ENCODE results near the gene GPR42. TPM values are rescaled to one million over a fixed set of nuclear protein-coding genes. Genes with fewer than 3 reads are reported as not detected.

GPR42 gene
- total RNA-seq, 1 experiment from 2014 or later, result not detected

GRCh38 chr19:35410487-35410886 lies 39.6 kb downstream of the GPR42 start:
- POLR2A ChIA-PET, result no interaction called here
- H2AFZ ChIP-seq (ENCODE audit: low read depth, low read length, poor library complexity, severe bottlenecking), result no peak overlapping the region
- H3K4me1 ChIP-seq (ENCODE audit: control insufficient read depth in 1 of 2, insufficient read depth in 2 of 2, low read length in 2 of 2), result no peaks in the 10 kb centered on the region
- RAD21 ChIA-PET (ENCODE audit: low non-redundant PET in 1 of 2, low total read pairs in 2 of 2, uncharacterized antibody in 2 of 2, unreplicated experiment in 2 of 2), result no interaction called here
- H3K9me3 ChIP-seq (ENCODE audit: control insufficient read depth in 1 of 2, insufficient read depth in 1 of 2, low read depth in 1 of 2, low read length in 2 of 2), result no peaks in the 10 kb centered on the region
- no TSS peak for BruUV-seq (replicated peaks)
- TF ChIP-seq ELF1 (IDR thresholded peaks at IDR 0.05; ENCODE audit: borderline replicate concordance, low read depth), result no peak
- TF ChIP-seq EGR1 (IDR thresholded peaks at IDR 0.05; ENCODE audit: low read depth), result no peak
- no peak for TF ChIP-seq CBX3 (IDR thresholded peaks at IDR 0.05; ENCODE audit: low read depth)
- no peak for TF ChIP-seq CEBPB (IDR thresholded peaks at IDR 0.05; ENCODE audit: low read depth)
- no peaks in the 10 kb centered on the region for H4K20me1 ChIP-seq (ENCODE audit: insufficient read depth)
- no peak overlapping the region for H3K4me2 ChIP-seq (ENCODE audit: low read length)
- CTCF ChIA-PET, result no interaction called here
- no peaks in the 10 kb centered on the region for H3K9me2 ChIP-seq (ENCODE audit: insufficient read depth)
- no peaks in the 10 kb centered on the region for H3K79me2 ChIP-seq (ENCODE audit: insufficient read depth, low read length)
- DNase-seq (ENCODE audit: low read depth, low spot score) (no peak), ATAC-seq (no peak)
- no peak overlapping the region for H3K9ac ChIP-seq (ENCODE audit: low read length)
- H3K4me3 ChIP-seq (replicated peaks in 1 of 2; ENCODE audit: low read depth in 1 of 2, low read length in 2 of 2), result no peak overlapping the region
- H3K27ac ChIP-seq (ENCODE audit: low read depth, low read length), result no peak overlapping the region
- H3K36me3 ChIP-seq (ENCODE audit: control insufficient read depth in 1 of 2, insufficient read depth in 2 of 2, low read length in 2 of 2), result no peaks in the 10 kb centered on the region
- intact Hi-C loops (cut with micrococcal nuclease), result no loop called here
- H3K27me3 ChIP-seq (ENCODE audit: insufficient read depth, low read length), result peaks cover 32% of the 10 kb centered on the region

- ChIA-PET RAD21 (ENCODE audit: low non-redundant PET in 1 of 2, low total read pairs in 2 of 2, uncharacterized antibody in 2 of 2, unreplicated experiment in 2 of 2) (no interaction called here), POLR2A (no interaction called here), CTCF (no interaction called here)
- no peak for TF ChIP-seq POLR2AphosphoS5 (IDR thresholded peaks at IDR 0.05; ENCODE audit: low read depth, low read length)
- no peak for TF ChIP-seq POLR2A (IDR thresholded peaks at IDR 0.05; ENCODE audit: borderline replicate concordance, extremely low read depth, insufficient read depth, insufficient read length)
- TF ChIP-seq RAD21 (IDR thresholded peaks at IDR 0.05; ENCODE audit: low read depth), result no peak
- TF ChIP-seq ZNF274 (IDR thresholded peaks at IDR 0.05; ENCODE audit: low read depth, low read length), result no peak
- no peak for TF ChIP-seq REST (IDR thresholded peaks at IDR 0.05; ENCODE audit: low read depth)
- BruUV-seq (replicated peaks), result no TSS peak
- Histone ChIP-seq H3K9me3 (ENCODE audit: control insufficient read depth in 1 of 2, insufficient read depth in 1 of 2, low read depth in 1 of 2, low read length in 2 of 2) (no peaks in the 10 kb centered on the region), H3K4me1 (ENCODE audit: control insufficient read depth in 1 of 2, insufficient read depth in 2 of 2, low read length in 2 of 2) (no peaks in the 10 kb centered on the region), H3K4me3 (replicated peaks in 1 of 2; ENCODE audit: low read depth in 1 of 2, low read length in 2 of 2) (no peak overlapping the region), H3K9ac (ENCODE audit: low read length) (no peak overlapping the region), H3K27me3 (ENCODE audit: insufficient read depth, low read length) (peaks cover 56% of the 10 kb centered on the region), H3K79me2 (ENCODE audit: insufficient read depth, low read length) (no peaks in the 10 kb centered on the region), H3K9me2 (ENCODE audit: insufficient read depth) (no peaks in the 10 kb centered on the region), H2AFZ (ENCODE audit: low read depth, low read length, poor library complexity, severe bottlenecking) (no peak overlapping the region), H4K20me1 (ENCODE audit: insufficient read depth) (no peaks in the 10 kb centered on the region), H3K36me3 (ENCODE audit: control insufficient read depth in 1 of 2, insufficient read depth in 2 of 2, low read length in 2 of 2) (no peaks in the 10 kb centered on the region), H3K27ac (ENCODE audit: low read depth, low read length) (no peak overlapping the region), H3K4me2 (ENCODE audit: low read length) (no peak overlapping the region)
- DNase-seq (ENCODE audit: low read depth, low spot score) (no peak), ATAC-seq (no peak)
- intact Hi-C loops (cut with micrococcal nuclease), result no loop called here
Observed at GRCh38 chr19:35414442-35414841, 43.6 kb downstream of the GPR42 start.
